IPS-NIHi11 (cell line): ENCODE results near the gene LPCAT2.

Experiments
- DNase-seq: peaks from one replicate; pipeline ENCODE4 v3.0.0; 2012; ENCODE audit warnings: mixed read lengths, low spot score

The LPCAT2 gene

GRCh38 chr16:55508941-55509931 lies at the start of gene LPCAT2:
LPCAT2 (plus strand) TSS chr16:55509072; CDS start chr16:55509182, 110 bp downstream.
- peak; percentile 96 for DNase-seq

GRCh38 chr16:55462241-55462640 lies 46.6 kb upstream of the LPCAT2 start:
- DNase-seq: no peak

GRCh38 chr16:55464375-55464774 lies 44.5 kb upstream of the LPCAT2 start:
- DNase-seq: no peak

GRCh38 chr16:55465077-55465896 lies 43.6 kb upstream of the LPCAT2 start:
- DNase-seq: peak; percentile 84

GRCh38 chr16:55466209-55466608 lies 42.7 kb upstream of the LPCAT2 start:
- DNase-seq: no peak

- no peak for DNase-seq
Observed at GRCh38 chr16:55467898-55468297, 41.0 kb upstream of the LPCAT2 start.

- no peak for DNase-seq
Observed at GRCh38 chr16:55468352-55468990, 40.4 kb upstream of the LPCAT2 start.

GRCh38 chr16:55469821-55470532 lies 38.9 kb upstream of the LPCAT2 start:
- DNase-seq: no peak

GRCh38 chr16:55470533-55471371 lies 38.1 kb upstream of the LPCAT2 start:
- no peak for DNase-seq

GRCh38 chr16:55471448-55472097 lies 37.3 kb upstream of the LPCAT2 start:
- DNase-seq: no peak

- DNase-seq: no peak
Observed at GRCh38 chr16:55473587-55473986, 35.3 kb upstream of the LPCAT2 start.

GRCh38 chr16:55474821-55475220 lies 34.1 kb upstream of the LPCAT2 start:
- DNase-seq: no peak

- no peak for DNase-seq
Observed at GRCh38 chr16:55475919-55476318, 33.0 kb upstream of the LPCAT2 start.

GRCh38 chr16:55476625-55477533 lies 32.0 kb upstream of the LPCAT2 start:
- DNase-seq: no peak

GRCh38 chr16:55477736-55478135 lies 31.1 kb upstream of the LPCAT2 start:
- no peak for DNase-seq

GRCh38 chr16:55478827-55479429 lies 29.9 kb upstream of the LPCAT2 start, which contains the start of gene MMP2:
MMP2 (plus strand) TSS chr16:55479198; CDS start chr16:55479480, 282 bp downstream.
- DNase-seq: peak; percentile 88

- DNase-seq: peak; percentile 50
Observed at GRCh38 chr16:55479430-55480140, 29.3 kb upstream of the LPCAT2 start.

- peak; percentile 69 for DNase-seq
Observed at GRCh38 chr16:55480228-55480655, 28.6 kb upstream of the LPCAT2 start.
